ENCODE data around the gene MSI2.

DNA sequence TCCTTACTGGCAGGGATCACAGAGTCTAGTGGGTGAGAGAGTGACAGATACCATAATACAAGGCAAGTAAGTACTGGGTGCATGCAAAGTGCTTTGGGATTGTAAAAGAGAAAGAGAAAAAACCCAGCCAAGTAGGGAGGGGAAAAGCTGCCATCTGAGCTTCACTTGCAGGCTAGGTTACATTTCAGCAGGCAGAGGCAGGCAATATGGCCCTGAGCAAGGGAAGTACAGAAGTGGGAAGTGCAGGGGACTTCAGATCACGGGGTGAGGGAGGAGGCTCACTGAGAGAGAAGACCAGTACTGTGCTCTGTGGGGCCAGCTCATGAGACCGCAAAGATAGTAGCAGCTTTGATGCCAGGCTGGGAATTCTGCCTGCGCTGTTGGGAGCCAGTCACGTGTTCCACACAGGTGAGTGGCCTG, 230.6 kb downstream of the MSI2 start:
- TF ChIP-seq POLR2A (IDR thresholded peaks at IDR 0.05) = no peak
- no peak for TF ChIP-seq CTCF (IDR thresholded peaks at IDR 0.05)
